DND-41 (cell line): ENCODE measurements around the gene TMCO4.

ENCODE experiments used
- EZH2 ChIP-seq: IDR thresholded peaks from 3 replicates; pipeline ENCODE4 v1.6.1; 2012; ENCODE audit warnings: borderline replicate concordance, low read depth, mild to moderate bottlenecking, moderate library complexity, low read length, inconsistent platforms; ENCODE audit not compliant: severe bottlenecking
- TF ChIP-seq, protein P1 (sequence below): IDR thresholded peaks from 2 replicates; pipeline ENCODE4 v1.5.1; 2012; ENCODE audit warnings: borderline replicate concordance, low read length, moderate library complexity, mild to moderate bottlenecking; ENCODE audit not compliant: poor library complexity, severe bottlenecking; ENCODE audit errors: extremely low read depth

DNA sequence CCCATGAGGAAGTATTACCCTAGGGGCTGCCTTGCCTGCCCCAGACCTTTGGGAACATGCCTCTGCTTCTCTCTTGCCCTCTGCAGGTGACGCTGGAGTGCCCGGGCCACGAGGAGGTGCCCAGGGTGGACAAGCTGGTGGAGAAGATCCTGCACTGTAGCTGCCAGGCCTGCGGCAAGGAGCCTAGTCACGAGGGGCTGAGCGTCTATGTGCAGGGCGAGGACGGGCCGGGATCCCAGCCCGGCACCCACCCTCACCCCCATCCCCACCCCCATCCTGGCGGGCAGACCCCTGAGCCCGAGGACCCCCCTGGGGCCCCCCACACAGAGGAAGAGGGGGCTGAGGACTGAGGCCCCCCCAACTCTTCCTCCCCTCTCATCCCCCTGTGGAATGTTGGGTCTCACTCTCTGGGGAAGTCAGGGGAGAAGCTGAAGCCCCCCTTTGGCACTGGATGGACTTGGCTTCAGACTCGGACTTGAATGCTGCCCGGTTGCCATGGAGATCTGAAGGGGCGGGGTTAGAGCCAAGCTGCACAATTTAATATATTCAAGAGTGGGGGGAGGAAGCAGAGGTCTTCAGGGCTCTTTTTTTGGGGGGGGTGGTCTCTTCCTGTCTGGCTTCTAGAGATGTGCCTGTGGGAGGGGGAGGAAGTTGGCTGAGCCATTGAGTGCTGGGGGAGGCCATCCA, 142.8 kb downstream of the TMCO4 start:
- TF ChIP-seq, protein P1, sequence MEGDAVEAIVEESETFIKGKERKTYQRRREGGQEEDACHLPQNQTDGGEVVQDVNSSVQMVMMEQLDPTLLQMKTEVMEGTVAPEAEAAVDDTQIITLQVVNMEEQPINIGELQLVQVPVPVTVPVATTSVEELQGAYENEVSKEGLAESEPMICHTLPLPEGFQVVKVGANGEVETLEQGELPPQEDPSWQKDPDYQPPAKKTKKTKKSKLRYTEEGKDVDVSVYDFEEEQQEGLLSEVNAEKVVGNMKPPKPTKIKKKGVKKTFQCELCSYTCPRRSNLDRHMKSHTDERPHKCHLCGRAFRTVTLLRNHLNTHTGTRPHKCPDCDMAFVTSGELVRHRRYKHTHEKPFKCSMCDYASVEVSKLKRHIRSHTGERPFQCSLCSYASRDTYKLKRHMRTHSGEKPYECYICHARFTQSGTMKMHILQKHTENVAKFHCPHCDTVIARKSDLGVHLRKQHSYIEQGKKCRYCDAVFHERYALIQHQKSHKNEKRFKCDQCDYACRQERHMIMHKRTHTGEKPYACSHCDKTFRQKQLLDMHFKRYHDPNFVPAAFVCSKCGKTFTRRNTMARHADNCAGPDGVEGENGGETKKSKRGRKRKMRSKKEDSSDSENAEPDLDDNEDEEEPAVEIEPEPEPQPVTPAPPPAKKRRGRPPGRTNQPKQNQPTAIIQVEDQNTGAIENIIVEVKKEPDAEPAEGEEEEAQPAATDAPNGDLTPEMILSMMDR = no peak
- no peak for TF ChIP-seq EZH2
